ENCODE results near the gene RIN1.

Gene RIN1

GRCh38 chr11:66315921-66316811 is 20.1 kb downstream of the RIN1 start:
- no peak overlapping the region for H3K4me3 ChIP-seq (ENCODE audit: low read depth, low read length)

GRCh38 chr11:66315498-66315885 is 20.7 kb downstream of the RIN1 start:
- TF ChIP-seq CTCF (IDR thresholded peaks at IDR 0.05; ENCODE audit: control insufficient read depth, extremely low read depth, insufficient read depth) = no peak
- DNase-seq (ENCODE audit: low read depth) = no peak
- H3K4me3 ChIP-seq (ENCODE audit: low read depth, low read length) = no peak overlapping the region

More at GRCh38 chr11:66315921-66316811, 20.1 kb downstream of the RIN1 start:
- no peak for DNase-seq (ENCODE audit: low read depth)
- TF ChIP-seq CTCF (IDR thresholded peaks at IDR 0.05; ENCODE audit: control insufficient read depth, extremely low read depth, insufficient read depth) = no peak

GRCh38 chr11:66314561-66315497 is 21.4 kb downstream of the RIN1 start:
- no peak for TF ChIP-seq CTCF (IDR thresholded peaks at IDR 0.05; ENCODE audit: control insufficient read depth, extremely low read depth, insufficient read depth)
- DNase-seq (ENCODE audit: low read depth) = no peak
- H3K4me3 ChIP-seq (ENCODE audit: low read depth, low read length) = no peak overlapping the region

- TF ChIP-seq CTCF (IDR thresholded peaks at IDR 0.05; ENCODE audit: control insufficient read depth, extremely low read depth, insufficient read depth) = no peak
- H3K4me3 ChIP-seq (ENCODE audit: low read depth, low read length) = no peak overlapping the region
- no peak for DNase-seq (ENCODE audit: low read depth)
Observed at GRCh38 chr11:66314186-66314501, 22.1 kb downstream of the RIN1 start.

GRCh38 chr11:66313321-66314185 is 22.7 kb downstream of the RIN1 start:
- no peak for TF ChIP-seq CTCF (IDR thresholded peaks at IDR 0.05; ENCODE audit: control insufficient read depth, extremely low read depth, insufficient read depth)
- H3K4me3 ChIP-seq (ENCODE audit: low read depth, low read length) = peak overlapping the region; percentile 37
- no peak for DNase-seq (ENCODE audit: low read depth)

- H3K4me3 ChIP-seq (ENCODE audit: low read depth, low read length) = peak overlapping the region; percentile 63
- DNase-seq (ENCODE audit: low read depth) = peak; percentile 81
- TF ChIP-seq CTCF (IDR thresholded peaks at IDR 0.05; ENCODE audit: control insufficient read depth, extremely low read depth, insufficient read depth) = no peak
Observed at GRCh38 chr11:66312549-66313320, 23.5 kb downstream of the RIN1 start.

Data from LNCaP clone FGC (cell line).